Hepatocyte (in vitro differentiated cells): ENCODE results near the gene ATPAF1.

Experiments used
- EZH2 ChIP-seq: fragments of 200-600 bp; sonication (generic); IDR thresholded peaks from 2 replicates; pipeline ENCODE4 v1.6.1; 2016; ENCODE audit warnings: antibody characterized with exemption, mild to moderate bottlenecking, borderline replicate concordance
- EZH2phosphoT487 ChIP-seq: fragments of 200-600 bp; sonication (generic); IDR thresholded peaks from one replicate; pipeline ENCODE4 v1.6.1; 2018; ENCODE audit warnings: antibody characterized with exemption, mild to moderate bottlenecking, low read depth, moderate library complexity; ENCODE audit not compliant: unreplicated experiment, severe bottlenecking
- TF ChIP-seq, protein P1 (sequence below): fragments of 200-600 bp; sonication (generic); IDR thresholded peaks from 2 replicates; pipeline ENCODE4 v1.5.1; 2016; ENCODE audit warnings: antibody characterized with exemption, mild to moderate bottlenecking; ENCODE audit not compliant: poor library complexity

DNA sequence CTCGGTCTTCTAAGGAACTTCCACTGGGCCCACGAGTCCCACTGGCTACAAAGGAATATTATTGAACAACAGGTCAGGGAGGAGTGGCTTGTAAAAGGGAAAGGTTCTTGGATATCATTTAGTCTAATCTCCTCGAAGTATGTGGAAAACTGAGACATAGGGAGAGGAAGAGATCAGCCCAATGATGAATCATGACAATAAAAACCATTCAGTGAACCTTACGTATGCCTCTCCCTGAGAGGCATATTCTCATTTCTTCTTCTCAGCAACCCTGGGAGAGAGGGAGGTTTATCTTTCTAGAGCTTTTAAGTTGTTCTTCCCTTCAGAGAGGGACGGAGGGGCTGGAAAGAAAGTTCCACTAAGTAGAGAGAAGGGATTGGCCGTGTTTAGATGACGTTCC lies 46.2 kb downstream of the ATPAF1 start:
- TF ChIP-seq EZH2: no peak
- TF ChIP-seq, protein P1, sequence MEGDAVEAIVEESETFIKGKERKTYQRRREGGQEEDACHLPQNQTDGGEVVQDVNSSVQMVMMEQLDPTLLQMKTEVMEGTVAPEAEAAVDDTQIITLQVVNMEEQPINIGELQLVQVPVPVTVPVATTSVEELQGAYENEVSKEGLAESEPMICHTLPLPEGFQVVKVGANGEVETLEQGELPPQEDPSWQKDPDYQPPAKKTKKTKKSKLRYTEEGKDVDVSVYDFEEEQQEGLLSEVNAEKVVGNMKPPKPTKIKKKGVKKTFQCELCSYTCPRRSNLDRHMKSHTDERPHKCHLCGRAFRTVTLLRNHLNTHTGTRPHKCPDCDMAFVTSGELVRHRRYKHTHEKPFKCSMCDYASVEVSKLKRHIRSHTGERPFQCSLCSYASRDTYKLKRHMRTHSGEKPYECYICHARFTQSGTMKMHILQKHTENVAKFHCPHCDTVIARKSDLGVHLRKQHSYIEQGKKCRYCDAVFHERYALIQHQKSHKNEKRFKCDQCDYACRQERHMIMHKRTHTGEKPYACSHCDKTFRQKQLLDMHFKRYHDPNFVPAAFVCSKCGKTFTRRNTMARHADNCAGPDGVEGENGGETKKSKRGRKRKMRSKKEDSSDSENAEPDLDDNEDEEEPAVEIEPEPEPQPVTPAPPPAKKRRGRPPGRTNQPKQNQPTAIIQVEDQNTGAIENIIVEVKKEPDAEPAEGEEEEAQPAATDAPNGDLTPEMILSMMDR: no peak
- no peak for TF ChIP-seq EZH2phosphoT487
